ENCODE data around the gene CHRD. TPM values are rescaled to one million over a fixed set of nuclear protein-coding genes. Genes with fewer than 3 reads are reported as not detected.

The CHRD gene
- total RNA-seq, 1 experiment from 2014 or later = not detected

GRCh38 chr3:184384342-184384741 is 4.5 kb downstream of the CHRD start:
- Mint-ChIP-seq H3K27ac (ENCODE audit: low read depth, unreplicated experiment) (no peak overlapping the region), H3K36me3 (ENCODE audit: insufficient read depth, unreplicated experiment) (peaks cover under 1% of the 10 kb centered on the region), H3K27me3 (ENCODE audit: insufficient read depth, unreplicated experiment) (peaks cover 22% of the 10 kb centered on the region), H3K4me3 (ENCODE audit: unreplicated experiment) (no peak overlapping the region), H3K9me3 (ENCODE audit: unreplicated experiment) (no peaks in the 10 kb centered on the region), H3K4me1 (ENCODE audit: insufficient read depth, unreplicated experiment) (no peaks in the 10 kb centered on the region)
- DNase-seq (ENCODE audit: unreplicated experiment) = no peak
- ChIA-PET POLR2A (interaction anchor here (1.2 to 2.1 kb wide), 2 partner anchors 12 to 23 kb away, joined by 3 to 7 read pairs; partner anchors contain the start of genes CLCN2 and POLR2H), CTCF (interaction anchor here (0.8 to 2.0 kb wide), 3 partner anchors 13 to 35 kb away, joined by 3 to 9 read pairs (median 4); no protein-coding TSS in a partner anchor)
- no TSS peak for BruUV-seq (replicated peaks)
- intact Hi-C loops (cut with micrococcal nuclease) = no loop called here
- TF ChIP-seq CTCF (IDR thresholded peaks at IDR 0.05; ENCODE audit: unreplicated experiment) = no peak

DNA sequence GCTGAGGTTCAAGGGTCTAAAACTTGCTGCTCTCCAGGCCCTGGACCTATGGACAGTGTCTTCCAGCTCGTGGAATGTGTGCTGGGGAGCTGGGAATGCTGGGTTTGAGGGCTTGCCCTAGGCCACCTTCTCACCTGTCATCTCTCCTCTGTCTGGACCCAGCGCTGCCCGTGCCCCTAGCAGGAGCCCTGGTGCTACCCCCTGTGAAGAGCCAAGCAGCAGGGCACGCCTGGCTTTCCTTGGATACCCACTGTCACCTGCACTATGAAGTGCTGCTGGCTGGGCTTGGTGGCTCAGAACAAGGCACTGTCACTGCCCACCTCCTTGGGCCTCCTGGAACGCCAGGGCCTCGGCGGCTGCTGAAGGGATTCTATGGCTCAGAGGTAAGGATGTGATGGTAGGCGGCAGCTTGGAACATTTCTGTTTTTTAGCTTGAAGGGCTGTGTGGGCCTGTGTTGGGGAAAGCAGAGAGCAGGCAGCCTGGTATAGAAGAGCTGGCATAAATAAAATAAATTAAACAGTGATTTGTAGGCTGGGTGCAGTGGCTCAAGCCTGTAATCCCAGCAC is 5.1 kb downstream of the CHRD start:
- peaks cover 19% of the 10 kb centered on the region for H3K27me3 Mint-ChIP-seq (ENCODE audit: insufficient read depth, unreplicated experiment)
- H3K36me3 Mint-ChIP-seq (ENCODE audit: insufficient read depth, unreplicated experiment) = peaks cover 6% of the 10 kb centered on the region
- H3K4me1 Mint-ChIP-seq (ENCODE audit: insufficient read depth, unreplicated experiment) = no peaks in the 10 kb centered on the region
- intact Hi-C loops (cut with micrococcal nuclease) = no loop called here
- BruUV-seq (replicated peaks) = no TSS peak
- no peak for TF ChIP-seq CTCF (IDR thresholded peaks at IDR 0.05; ENCODE audit: unreplicated experiment)
- DNase-seq (ENCODE audit: unreplicated experiment) = no peak
- H3K27ac Mint-ChIP-seq (ENCODE audit: low read depth, unreplicated experiment) = no peak overlapping the region
- ChIA-PET POLR2A (interaction anchor here (2.1 kb wide), 1 partner anchor 13 kb away, joined by 7 read pairs; no protein-coding TSS in a partner anchor), CTCF (interaction anchor here (0.7 to 2.1 kb wide), 6 partner anchors 13 to 701 kb away, joined by 3 to 9 read pairs (median 4); no protein-coding TSS in a partner anchor)
- H3K9me3 Mint-ChIP-seq (ENCODE audit: unreplicated experiment) = no peaks in the 10 kb centered on the region
- no peak overlapping the region for H3K4me3 Mint-ChIP-seq (ENCODE audit: unreplicated experiment)

GRCh38 chr3:184386047-184386806 is 6.4 kb downstream of the CHRD start:
- Mint-ChIP-seq H3K9me3 (ENCODE audit: unreplicated experiment) (no peaks in the 10 kb centered on the region), H3K36me3 (ENCODE audit: insufficient read depth, unreplicated experiment) (peaks cover 7% of the 10 kb centered on the region), H3K27ac (ENCODE audit: low read depth, unreplicated experiment) (no peak overlapping the region), H3K4me1 (ENCODE audit: insufficient read depth, unreplicated experiment) (no peaks in the 10 kb centered on the region), H3K4me3 (ENCODE audit: unreplicated experiment) (no peak overlapping the region), H3K27me3 (ENCODE audit: insufficient read depth, unreplicated experiment) (peaks cover 19% of the 10 kb centered on the region)
- intact Hi-C loops (cut with micrococcal nuclease) = no loop called here
- no peak for DNase-seq (ENCODE audit: unreplicated experiment)
- POLR2A ChIA-PET = interaction anchor here (0.6 kb wide), 1 partner anchor 29 kb away, joined by 3 read pairs; no protein-coding TSS in a partner anchor
- no peak for TF ChIP-seq CTCF (IDR thresholded peaks at IDR 0.05; ENCODE audit: unreplicated experiment)
- CTCF ChIA-PET = interaction anchor here (0.6 to 2.1 kb wide), 3 partner anchors 66 to 391 kb away, joined by 3 to 5 read pairs (median 4); no protein-coding TSS in a partner anchor
- no TSS peak for BruUV-seq (replicated peaks)

DNA sequence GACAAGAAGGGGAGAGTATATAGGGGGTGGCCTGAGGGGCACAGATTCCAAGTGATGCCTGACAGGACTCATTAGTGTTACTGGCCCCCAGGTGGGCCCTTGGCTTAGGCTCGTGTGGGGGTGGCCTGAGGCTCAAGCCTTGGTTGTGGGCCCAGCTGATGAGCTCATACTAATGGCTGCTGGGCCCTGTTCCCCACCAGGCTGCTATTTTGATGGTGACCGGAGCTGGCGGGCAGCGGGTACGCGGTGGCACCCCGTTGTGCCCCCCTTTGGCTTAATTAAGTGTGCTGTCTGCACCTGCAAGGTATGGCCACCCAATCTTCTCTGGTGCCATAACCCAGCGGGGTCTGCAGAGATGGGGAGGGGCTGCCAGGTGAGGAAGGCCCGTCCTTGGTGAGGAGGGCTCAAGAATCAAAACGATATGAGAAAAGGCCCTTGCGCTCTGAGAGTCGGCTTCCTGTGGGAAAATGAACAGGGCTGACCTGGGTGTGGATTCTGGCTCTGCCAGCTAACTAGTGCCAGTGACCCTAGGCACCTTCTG is 7.4 kb downstream of the CHRD start:
- H3K27ac Mint-ChIP-seq (ENCODE audit: low read depth, unreplicated experiment) = no peak overlapping the region
- peaks cover 19% of the 10 kb centered on the region for H3K27me3 Mint-ChIP-seq (ENCODE audit: insufficient read depth, unreplicated experiment)

More for the DNA sequence above, 7.4 kb downstream of the CHRD start:
- H3K9me3 Mint-ChIP-seq (ENCODE audit: unreplicated experiment) = no peaks in the 10 kb centered on the region
- intact Hi-C loops (cut with micrococcal nuclease) = no loop called here
- DNase-seq (ENCODE audit: unreplicated experiment) = no peak
- TF ChIP-seq CTCF (IDR thresholded peaks at IDR 0.05; ENCODE audit: unreplicated experiment) = no peak
- ChIA-PET CTCF (interaction anchor here (0.7 to 2.1 kb wide), 4 partner anchors 12 to 477 kb away, joined by 4 to 5 read pairs (median 4); no protein-coding TSS in a partner anchor), POLR2A (no interaction called here)
- no peak overlapping the region for H3K4me3 Mint-ChIP-seq (ENCODE audit: unreplicated experiment)
- no peaks in the 10 kb centered on the region for H3K4me1 Mint-ChIP-seq (ENCODE audit: insufficient read depth, unreplicated experiment)
- BruUV-seq (replicated peaks) = no TSS peak
- H3K36me3 Mint-ChIP-seq (ENCODE audit: insufficient read depth, unreplicated experiment) = peaks cover 7% of the 10 kb centered on the region
